ENCODE measurements around the gene PARL.
"Not testable (repeated sequence)": the region's sequence is repeated elsewhere in the genome, so short reads cannot be mapped to it uniquely, and the experiment has no call there.

The PARL gene

DNA sequence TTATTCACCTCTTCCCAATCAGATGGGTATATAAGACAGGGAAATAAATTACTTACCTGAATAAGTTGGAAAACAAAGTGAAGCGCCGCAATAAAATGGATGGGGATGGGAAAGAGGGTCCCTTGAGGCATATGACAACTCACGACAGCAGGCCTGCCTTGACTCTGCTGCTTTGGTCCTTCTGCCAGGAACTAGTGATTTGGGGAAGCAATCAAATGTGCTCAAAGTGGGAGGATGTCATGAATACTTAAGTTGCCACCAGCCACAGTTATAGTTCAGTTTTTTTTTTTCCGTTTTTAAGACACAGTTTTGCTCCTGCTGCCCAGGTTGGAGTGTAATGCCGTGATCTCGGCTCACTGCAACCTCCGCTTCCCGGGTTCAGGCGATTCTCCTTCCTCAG, 4.6 kb downstream of the PARL start:
- H3K4me3 ChIP-seq (ENCODE audit: low read depth, low read length) = no peak overlapping the region
- DNase-seq (ENCODE audit: low read depth) = no peak
- TF ChIP-seq CTCF (IDR thresholded peaks at IDR 0.05; ENCODE audit: insufficient read depth, low read depth, low read length, missing control alignments) = no peak

- no peak overlapping the region for H3K4me3 ChIP-seq (ENCODE audit: low read depth, low read length)
- no peak for DNase-seq (ENCODE audit: low read depth)
- no peak for TF ChIP-seq CTCF (IDR thresholded peaks at IDR 0.05; ENCODE audit: insufficient read depth, low read depth, low read length, missing control alignments)
Observed at GRCh38 chr3:183879243-183879642, 5.4 kb downstream of the PARL start.

DNA sequence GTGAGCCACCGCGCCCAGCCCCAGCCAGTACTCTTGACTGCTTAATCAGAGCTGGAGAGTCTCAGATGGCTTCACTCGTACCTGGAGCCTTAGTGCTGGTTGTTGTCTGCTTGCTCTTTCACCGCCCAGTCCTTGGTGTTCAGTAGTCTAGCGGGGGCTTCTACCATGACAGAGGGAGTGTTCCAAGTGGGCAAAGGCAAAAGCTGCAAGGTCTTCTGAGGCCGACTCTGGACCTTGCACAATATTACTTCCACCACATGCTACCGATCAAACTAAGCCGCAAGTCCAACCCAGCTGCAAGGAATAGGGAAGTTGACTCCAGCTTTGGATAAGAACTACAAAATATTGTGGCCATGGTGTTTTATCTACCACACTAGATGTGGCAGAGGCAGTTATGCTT, 6.6 kb downstream of the PARL start:
- no peak for DNase-seq (ENCODE audit: low read depth)

DNA sequence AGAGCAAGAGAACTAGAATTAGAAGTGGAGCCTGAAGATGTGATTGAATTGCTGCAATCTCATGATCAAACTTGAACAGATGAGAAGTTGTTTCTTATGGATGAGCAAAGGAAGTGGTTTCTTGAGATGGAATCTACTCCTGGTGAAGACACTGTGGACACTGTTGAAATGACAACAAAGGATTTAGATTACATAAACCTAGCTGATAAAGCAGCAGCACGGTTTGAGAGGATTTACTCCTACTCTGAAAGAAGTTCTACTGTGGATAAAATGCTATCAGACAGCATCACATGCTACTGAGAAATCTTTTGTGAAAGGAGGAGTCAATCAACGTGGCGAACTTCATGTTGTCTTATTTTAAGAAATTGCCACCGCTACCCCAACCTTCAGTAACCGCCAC, 7.5 kb downstream of the PARL start:
- not testable (repeated sequence) for DNase-seq (ENCODE audit: low read depth)

More for the DNA sequence above, 6.6 kb downstream of the PARL start:
- TF ChIP-seq CTCF (IDR thresholded peaks at IDR 0.05; ENCODE audit: insufficient read depth, low read depth, low read length, missing control alignments) = no peak
- no peak overlapping the region for H3K4me3 ChIP-seq (ENCODE audit: low read depth, low read length)

DNA sequence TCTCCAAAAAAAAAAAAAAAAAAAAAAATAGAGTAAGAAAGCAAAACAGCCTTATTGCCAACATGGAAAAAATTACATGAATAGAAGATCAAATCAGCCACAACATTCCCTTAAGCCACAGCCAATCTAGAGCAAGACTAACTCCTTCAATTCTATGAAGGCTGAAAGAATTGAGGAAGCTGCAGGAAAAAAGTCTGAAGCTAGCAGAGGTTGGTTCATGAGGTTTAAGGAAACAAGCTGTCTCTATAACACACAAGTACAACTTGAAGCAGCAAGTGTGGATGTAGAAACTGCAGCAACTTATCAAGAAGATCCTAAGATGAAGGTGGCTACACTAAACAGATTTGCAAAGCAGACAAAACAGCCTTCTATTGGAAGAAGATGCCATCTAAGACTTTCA, 9.3 kb downstream of the PARL start:
- no peak for TF ChIP-seq CTCF (IDR thresholded peaks at IDR 0.05; ENCODE audit: insufficient read depth, low read depth, low read length, missing control alignments)
- no peak overlapping the region for H3K4me3 ChIP-seq (ENCODE audit: low read depth, low read length)
- no peak for DNase-seq (ENCODE audit: low read depth)

More for the DNA sequence above, 7.5 kb downstream of the PARL start:
- H3K4me3 ChIP-seq (ENCODE audit: low read depth, low read length) = not testable (repeated sequence)

DNA sequence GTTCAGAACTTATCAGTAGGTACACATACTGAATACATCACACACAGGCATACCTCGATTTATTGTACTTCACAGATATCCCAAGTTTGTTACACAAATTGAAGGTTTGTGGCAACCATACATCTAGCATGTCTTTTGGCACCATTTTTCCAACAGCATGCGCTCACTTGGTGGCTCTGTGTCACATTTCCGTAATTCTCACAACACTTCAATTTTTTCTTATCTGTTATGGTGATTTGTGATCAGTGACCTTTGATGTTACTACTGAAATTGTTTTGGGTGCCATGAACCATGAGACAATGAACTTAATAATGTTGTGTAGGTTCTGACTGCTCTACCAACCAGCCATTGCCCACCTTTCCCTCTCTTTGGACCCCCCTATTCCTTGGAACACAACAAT, 10.8 kb downstream of the PARL start:
- H3K4me3 ChIP-seq (ENCODE audit: low read depth, low read length) = no peak overlapping the region
- DNase-seq (ENCODE audit: low read depth) = no peak
- no peak for TF ChIP-seq CTCF (IDR thresholded peaks at IDR 0.05; ENCODE audit: insufficient read depth, low read depth, low read length, missing control alignments)

- no peak for TF ChIP-seq CTCF (IDR thresholded peaks at IDR 0.05; ENCODE audit: insufficient read depth, low read depth, low read length, missing control alignments)
- DNase-seq (ENCODE audit: low read depth) = no peak
- H3K4me3 ChIP-seq (ENCODE audit: low read depth, low read length) = no peak overlapping the region
Observed at GRCh38 chr3:183871541-183871940, 13.1 kb downstream of the PARL start.

Measured in GM12865 (cell line).